ENCODE measurements around the gene NAP1L4.
A peak's percentile ranks its signal among the peaks of the same experiment; 100 is the strongest.

The NAP1L4 gene

GRCh38 chr11:2933375-2934020 lies 58.6 kb downstream of the NAP1L4 start:
- DNase-seq: peak; percentile 94

- peak; percentile 25 for DNase-seq
These were observed 59.3 kb downstream of the NAP1L4 start for GRCh38 chr11:2932850-2933251.

GRCh38 chr11:2931771-2932738 lies 60.1 kb downstream of the NAP1L4 start:
- no peak for DNase-seq

GRCh38 chr11:2931420-2931746 lies 60.7 kb downstream of the NAP1L4 start:
- no peak for DNase-seq

- peak; percentile 59 for DNase-seq
These were observed 61.3 kb downstream of the NAP1L4 start for GRCh38 chr11:2930704-2931419.

- DNase-seq: peak; percentile 61
These were observed 62.0 kb downstream of the NAP1L4 start for GRCh38 chr11:2929950-2930703.

- DNase-seq: peak; percentile 28
These were observed 62.6 kb downstream of the NAP1L4 start for GRCh38 chr11:2929531-2929949.

- DNase-seq: peak; percentile 65
These were observed 63.3 kb downstream of the NAP1L4 start, which contains the start of gene PHLDA2 for GRCh38 chr11:2928605-2929530. PHLDA2 (minus strand) TSS chr11:2929420; CDS start chr11:2929364, 56 bp downstream.

- DNase-seq: peak; percentile 41
These were observed 64.1 kb downstream of the NAP1L4 start for GRCh38 chr11:2927851-2928604.

GRCh38 chr11:2927121-2927800 lies 64.9 kb downstream of the NAP1L4 start:
- no peak for DNase-seq

- no peak for DNase-seq
These were observed 65.5 kb downstream of the NAP1L4 start for GRCh38 chr11:2926611-2927051.

- DNase-seq: no peak
These were observed 67.1 kb downstream of the NAP1L4 start for GRCh38 chr11:2924821-2925675.

- DNase-seq: no peak
These were observed 67.7 kb downstream of the NAP1L4 start for GRCh38 chr11:2924381-2924780.

- DNase-seq: no peak
These were observed 68.4 kb downstream of the NAP1L4 start for GRCh38 chr11:2923446-2924375.

GRCh38 chr11:2922655-2923054 lies 69.5 kb downstream of the NAP1L4 start:
- DNase-seq: no peak

- no peak for DNase-seq
These were observed 70.2 kb downstream of the NAP1L4 start for GRCh38 chr11:2921742-2922493.

- no peak for DNase-seq
These were observed 70.9 kb downstream of the NAP1L4 start for GRCh38 chr11:2921261-2921660.

All from hematopoietic multipotent progenitor cell treated with erythropoietin and hydrocortisone succinate and interleukin-3 and kit ligand, for 4 days (in vitro differentiated cells).